GM21619 (cell line): ENCODE results near the gene IL24.

Experiments
- ATAC-seq: cut with Tn5 transposase; IDR thresholded peaks from one replicate; pipeline ENCODE4 v1.9.1; 2021; ENCODE audit not compliant: unreplicated experiment

IL24 gene

DNA sequence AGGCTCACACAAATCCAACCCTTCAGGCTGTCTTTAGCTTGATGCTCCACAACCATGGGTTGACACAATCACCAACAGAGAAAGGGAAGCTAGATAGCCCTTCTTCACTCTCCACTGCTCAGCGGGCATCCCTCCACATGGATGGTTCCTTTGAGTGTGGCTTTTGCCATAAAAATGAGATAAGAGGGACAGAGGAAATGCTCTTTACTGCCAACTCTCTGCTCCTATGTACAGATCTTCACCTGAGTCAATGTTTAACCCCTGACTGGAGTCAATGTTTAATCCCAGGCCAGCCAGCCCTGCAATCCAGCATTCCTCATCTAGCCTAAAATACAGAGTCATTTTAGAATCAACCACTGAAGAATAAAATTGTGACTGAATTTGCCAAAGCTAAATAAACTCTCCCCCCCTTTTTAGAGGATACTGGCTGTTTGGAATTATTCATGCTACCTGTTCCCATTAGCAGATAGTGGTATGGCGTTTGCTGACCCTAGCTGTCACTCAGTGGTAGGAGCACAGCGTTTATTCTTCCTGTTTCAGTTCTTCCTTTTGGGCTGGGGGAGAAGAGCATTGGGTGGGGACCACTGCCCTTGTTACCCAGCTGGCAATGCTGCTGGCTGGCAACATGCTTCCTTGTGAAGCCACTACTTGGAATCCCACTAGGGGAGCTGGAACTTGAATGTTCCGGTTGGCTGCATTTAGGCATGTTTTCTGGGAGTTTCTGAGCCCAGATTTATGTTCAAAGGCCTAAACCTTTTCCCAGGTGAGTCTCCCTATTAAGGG is 54.3 kb downstream of the IL24 start:
- ATAC-seq = peak; percentile 39

DNA sequence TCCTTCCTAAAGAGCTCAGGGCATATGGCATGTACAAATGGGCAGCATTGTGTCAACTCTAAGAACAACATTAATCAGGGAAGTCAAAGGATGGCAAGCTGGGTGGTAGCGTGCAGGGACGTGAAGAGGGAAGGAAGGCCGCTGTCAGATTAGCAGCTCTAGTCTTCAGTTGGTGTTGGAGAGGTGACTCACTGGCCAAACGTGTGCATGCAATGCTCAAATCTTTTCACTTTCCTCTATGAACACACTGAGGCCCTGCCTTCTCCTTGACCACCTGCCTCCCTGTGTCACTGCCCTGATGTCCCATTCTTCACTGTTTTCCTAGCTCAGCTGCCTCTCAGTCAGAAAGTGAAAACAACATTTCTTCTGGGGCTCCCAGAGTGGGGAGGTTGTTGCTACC is 54.9 kb downstream of the IL24 start:
- no peak for ATAC-seq

DNA sequence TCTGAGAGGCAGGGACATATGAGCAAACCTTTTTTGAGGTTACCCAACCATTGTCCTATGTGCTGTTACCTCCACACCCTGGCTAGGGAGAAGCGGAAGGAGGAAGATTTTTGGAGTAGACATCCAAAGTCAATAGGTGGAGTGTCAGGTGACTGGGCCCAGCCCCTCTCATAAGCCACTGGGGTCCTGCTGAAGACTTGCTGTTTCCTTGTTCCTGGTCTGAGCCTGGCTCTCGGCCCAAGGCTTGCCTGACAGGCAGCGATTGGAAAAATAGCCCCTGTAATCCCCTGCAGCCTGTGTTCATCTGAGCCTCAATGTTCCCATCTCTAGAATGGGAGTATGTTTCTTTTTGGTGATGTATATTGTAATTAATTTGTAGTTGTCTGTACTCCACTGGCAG is 55.9 kb downstream of the IL24 start:
- no peak for ATAC-seq

DNA sequence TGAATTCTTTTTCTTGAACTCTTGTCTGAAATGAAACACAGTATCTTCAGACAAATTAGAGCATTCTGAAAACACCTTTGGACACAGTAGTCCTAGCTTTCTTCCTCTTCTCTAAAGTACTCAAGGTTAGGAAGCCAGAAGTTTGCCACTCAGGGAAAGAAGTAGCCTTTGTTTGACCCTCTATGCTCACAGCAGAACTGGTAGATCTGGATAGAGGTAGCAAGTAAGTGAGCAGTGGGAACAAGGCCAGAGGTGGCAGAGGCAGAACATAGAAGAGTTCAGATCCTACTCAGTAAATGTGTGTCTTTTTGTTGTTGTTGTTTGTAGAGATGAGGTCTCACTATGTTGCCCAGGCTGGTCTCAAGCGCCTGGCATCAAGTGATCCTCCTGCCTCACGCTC is 56.4 kb downstream of the IL24 start:
- no peak for ATAC-seq
